HepG2 (cell line): ENCODE results near the gene ZMYND8. TPM values are rescaled to one million over a fixed set of nuclear protein-coding genes. Genes with fewer than 3 reads are reported as not detected.
A peak's percentile ranks its signal among the peaks of the same experiment; 100 is the strongest.

Source experiments
- CSRNP1 ChIP-seq: sonication (generic); formaldehyde crosslinking; IDR thresholded peaks from 2 replicates; pipeline ENCODE4 v1.8.1; 2023; ENCODE audit warnings: mild to moderate bottlenecking, missing genetic modification reagents
- ETV5 ChIP-seq: IDR thresholded peaks from 2 replicates; pipeline ENCODE4 v1.6.1; 2018; ENCODE audit warnings: missing biosample characterization, missing genetic modification reagents, inconsistent platforms, borderline replicate concordance
- FOSL2 ChIP-seq: sonication (generic); formaldehyde crosslinking; IDR thresholded peaks from 2 replicates; pipeline ENCODE4 v1.4.0; 2020; ENCODE audit warnings: missing genetic modification reagents
- HNF1B ChIP-seq: sonication (generic); formaldehyde crosslinking; IDR thresholded peaks from 2 replicates; pipeline ENCODE4 v1.5.1; 2020; ENCODE audit warnings: mild to moderate bottlenecking, moderate library complexity, missing genetic modification reagents
- HOMEZ ChIP-seq: IDR thresholded peaks from 2 replicates; pipeline ENCODE4 v1.6.1; 2016; ENCODE audit warnings: low read depth
- PHF20 ChIP-seq: sonication (generic); formaldehyde crosslinking; IDR thresholded peaks from 2 replicates; pipeline ENCODE4 v1.5.0; 2020; ENCODE audit warnings: mild to moderate bottlenecking, missing genetic modification reagents
- RFX1 ChIP-seq: fragments of 450-650 bp; IDR thresholded peaks from 2 replicates; pipeline ENCODE4 v1.6.1; 2017
- TOE1 ChIP-seq: sonication (generic); formaldehyde crosslinking; IDR thresholded peaks from 2 replicates; pipeline ENCODE4 v1.4.0; 2020; ENCODE audit warnings: mild to moderate bottlenecking, missing genetic modification reagents
- ZNF124 ChIP-seq: sonication (generic); formaldehyde crosslinking; IDR thresholded peaks from 2 replicates; pipeline ENCODE4 v1.4.0; 2020; ENCODE audit warnings: missing genetic modification reagents
- ZNF138 ChIP-seq: sonication (generic); formaldehyde crosslinking; IDR thresholded peaks from 2 replicates; pipeline ENCODE4 v1.5.0; 2020; ENCODE audit warnings: mild to moderate bottlenecking, low read depth, missing genetic modification reagents
- ZNF276 ChIP-seq: sonication (generic); formaldehyde crosslinking; IDR thresholded peaks from 2 replicates; pipeline ENCODE4 v1.4.0; 2020; ENCODE audit warnings: mild to moderate bottlenecking, low read depth, missing genetic modification reagents
- ZNF3 ChIP-seq: IDR thresholded peaks from 2 replicates; pipeline ENCODE4 v1.7.0; 2017; ENCODE audit warnings: inconsistent platforms
- ZNF354B ChIP-seq: sonication (generic); formaldehyde crosslinking; IDR thresholded peaks from 2 replicates; pipeline ENCODE4 v1.8.0; 2022; ENCODE audit warnings: mild to moderate bottlenecking, missing genetic modification reagents
- ZNF513 ChIP-seq: sonication (generic); formaldehyde crosslinking; conservative IDR thresholded peaks from 2 replicates; pipeline ENCODE4 v1.5.0; 2020; ENCODE audit warnings: missing genetic modification reagents
- ZNF576 ChIP-seq: sonication (generic); formaldehyde crosslinking; IDR thresholded peaks from 2 replicates; pipeline ENCODE4 v1.4.0; 2020; ENCODE audit warnings: mild to moderate bottlenecking, missing genetic modification reagents
- ZNF616 ChIP-seq: sonication (generic); formaldehyde crosslinking; IDR thresholded peaks from 2 replicates; pipeline ENCODE4 v1.5.0; 2020; ENCODE audit warnings: low read depth, mild to moderate bottlenecking, missing genetic modification reagents
- ZNF670 ChIP-seq: sonication (generic); formaldehyde crosslinking; IDR thresholded peaks from 2 replicates; pipeline ENCODE4 v1.8.0; 2022; ENCODE audit warnings: mild to moderate bottlenecking, missing genetic modification reagents, borderline replicate concordance
- ZNF720 ChIP-seq: sonication (generic); formaldehyde crosslinking; IDR thresholded peaks from 2 replicates; pipeline ENCODE4 v1.4.0; 2020; ENCODE audit warnings: missing genetic modification reagents
- ZSCAN30 ChIP-seq: sonication (generic); formaldehyde crosslinking; IDR thresholded peaks from 2 replicates; pipeline ENCODE4 v1.5.0; 2020; ENCODE audit warnings: mild to moderate bottlenecking, missing genetic modification reagents
- polyA plus RNA-seq, 8 experiments: library from polyadenylated mRNA; depleted of rRNA in 3 of 8; stranded (reverse) in 7 of 8; unstranded in 1 of 8; fragments of >200 nt; fragmentation: Illumina TruSeq in 4 of 8; extraction: Trizol in 4 of 8; gene quantifications; 2 replicates each; pipeline versions ENCODE4 v1.2.1 to v1.2.3, GENCODE V29; 2011 to 2016; ENCODE audit warnings: low read depth in 4 of 8, missing spikeins in 1 of 8, mixed read lengths in 1 of 8; ENCODE audit not compliant: insufficient read depth in 1 of 8
- total RNA-seq, 5 experiments: library from RNA; depleted of rRNA; stranded (reverse); fragments of >200 nt; fragmentation: Illumina TruSeq; extraction: Trizol; gene quantifications; 2 replicates each; pipeline ENCODE4 v1.2.3, GENCODE V29; 2016; ENCODE audit warnings: low read depth in 1 of 5

Gene ZMYND8
- total and polyA plus RNA-seq, 2 of the 13 experiments (the other 11 are each of a cell fraction or from before 2014, with no cell fraction given) = 53.9 to 84.7 TPM

- TF ChIP-seq ZNF670 (CRISPR knock-in tag) (peak; percentile 4; the same call in 1 of the 2 replicates), ETV5 (CRISPR knock-in tag) (peak; percentile 11; the same call in 1 of the 2 replicates), FOSL2 (no peak), TOE1 (CRISPR knock-in tag) (no peak), ZNF354B (CRISPR knock-in tag) (peak; percentile 70; the same call in 1 of the 2 replicates), ZNF276 (CRISPR knock-in tag) (no peak; the same call in 1 of the 2 replicates), RFX1 (no peak), ZSCAN30 (CRISPR knock-in tag) (no peak), ZNF513 (no peak), PHF20 (CRISPR knock-in tag) (no peak), ZNF576 (no peak), ZNF138 (CRISPR knock-in tag) (no peak), ZNF616 (CRISPR knock-in tag) (no peak), HOMEZ (CRISPR knock-in tag) (no peak), ZNF3 (CRISPR knock-in tag) (no peak), ZNF720 (CRISPR knock-in tag) (no peak), ZNF124 (CRISPR knock-in tag) (0 out of 2 replicates have a peak, but pooled peaks have one; percentile 6), CSRNP1 (CRISPR knock-in tag) (no peak; the same call in 1 of the 2 replicates), HNF1B (CRISPR knock-in tag) (0 out of 2 replicates have a peak, but pooled peaks have one; percentile 5)
Measured at GRCh38 chr20:47318586-47319516, 37.6 kb downstream of the ZMYND8 start (continued).
